K562 (cell line): ENCODE data around the gene SLC38A8. TPM values are rescaled to one million over a fixed set of nuclear protein-coding genes. Genes with fewer than 3 reads are reported as not detected.

Experiments used
- BRCA1 ChIP-seq, 2 experiments: fragments of 450-650 bp in 1 of 2; sonication (generic) in 1 of 2; formaldehyde crosslinking in 1 of 2; IDR thresholded peaks; 2 replicates each; pipeline versions ENCODE4 v1.5.0 to v1.6.1; 2017 to 2020; ENCODE audit warnings: mild to moderate bottlenecking in 1 of 2, missing genetic modification reagents in 1 of 2
- HNRNPLL ChIP-seq: fragments of 200-400 bp; formaldehyde crosslinking; IDR thresholded peaks from 2 replicates; pipeline ENCODE4 v1.6.1; 2017; ENCODE audit warnings: low read length, low read depth, mild to moderate bottlenecking; ENCODE audit not compliant: poor library complexity, severe bottlenecking
- MTA2 ChIP-seq: fragments of 450-650 bp; IDR thresholded peaks from 2 replicates; pipeline ENCODE4 v1.6.1; 2016; ENCODE audit warnings: low read depth
- SMARCA5 ChIP-seq: fragments of 450-650 bp; IDR thresholded peaks from 2 replicates; pipeline ENCODE4 v1.6.1; 2016
- TRIM28 ChIP-seq: fragments of 450-650 bp; IDR thresholded peaks from 2 replicates; pipeline ENCODE4 v1.6.1; 2017
- polyA plus RNA-seq, 8 experiments: library from polyadenylated mRNA; depleted of rRNA in 4 of 8; stranded (reverse) in 5 of 8; unstranded in 3 of 8; fragments of >200 nt; fragmentation: Nextera tagmentation in 2 of 8; fragmentation: Illumina TruSeq in 1 of 8; extraction: Ambion mirVana in 2 of 8; extraction: Trizol in 1 of 8; gene quantifications; 2 replicates each; pipeline versions ENCODE4 v1.2.1 to v1.2.3, GENCODE V29; 2011 to 2014; ENCODE audit warnings: inconsistent platforms in 1 of 8, missing spikeins in 1 of 8
- total RNA-seq, 7 experiments: library from RNA; depleted of rRNA in 6 of 7; stranded (reverse); fragments of >200 nt in 6 of 7; fragmentation: Illumina TruSeq in 2 of 7; extraction: Trizol in 2 of 7; gene quantifications; 2 replicates each; pipeline versions ENCODE4 v1.2.1 to v1.2.3, GENCODE V29; 2011 to 2021; ENCODE audit warnings: low replicate concordance in 1 of 7
- TF ChIP-seq, protein P1 (sequence below): sonication (generic); formaldehyde crosslinking; IDR thresholded peaks from 2 replicates; pipeline ENCODE4 v1.8.1; 2023; ENCODE audit warnings: mild to moderate bottlenecking, missing genetic modification reagents
- TF ChIP-seq, protein P2 (sequence below): sonication (generic); formaldehyde crosslinking; IDR thresholded peaks from 2 replicates; pipeline ENCODE4 v1.8.0; 2022; ENCODE audit warnings: missing genetic modification reagents, mild to moderate bottlenecking, moderate library complexity, borderline replicate concordance

SLC38A8 gene
- total and polyA plus RNA-seq, 9 of the 15 experiments (the other 6 are each of a cell fraction or from before 2014, with no cell fraction given) = 0.28 TPM; not detected in 8

DNA sequence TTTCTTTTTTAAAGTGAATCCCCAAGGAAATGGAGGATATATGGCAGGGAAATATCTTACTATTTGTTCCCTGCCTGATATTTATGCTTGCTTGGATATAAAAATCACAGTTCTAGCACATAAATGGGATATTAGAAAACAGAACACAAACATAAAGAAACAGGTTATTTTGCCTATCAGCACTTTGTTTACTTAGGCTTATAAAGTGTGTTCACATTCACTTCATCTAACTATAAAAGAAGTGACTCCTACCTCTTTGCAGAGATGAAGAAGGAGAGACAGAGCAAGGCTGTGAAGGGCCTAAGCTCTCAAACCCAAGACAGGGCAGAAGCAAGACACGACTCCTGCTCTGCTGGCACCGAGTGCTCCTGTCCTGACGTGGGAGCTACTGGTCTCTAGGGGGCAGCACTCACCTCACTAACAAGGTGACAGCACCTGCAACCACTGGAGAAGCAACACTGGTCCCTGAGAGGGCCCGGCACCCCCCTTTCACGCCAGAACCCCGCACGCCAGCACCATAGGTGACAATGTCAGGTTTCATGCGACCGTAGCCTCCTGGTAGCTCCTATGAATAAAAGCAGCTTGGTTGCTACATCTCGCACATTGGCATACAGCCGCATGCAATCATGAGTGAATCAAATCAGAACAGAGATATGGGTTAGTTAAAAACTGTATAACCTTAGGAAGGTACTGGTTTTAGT, 42.1 kb upstream of the SLC38A8 start (continued):
- TF ChIP-seq HNRNPLL = no peak
- TF ChIP-seq, protein P1, sequence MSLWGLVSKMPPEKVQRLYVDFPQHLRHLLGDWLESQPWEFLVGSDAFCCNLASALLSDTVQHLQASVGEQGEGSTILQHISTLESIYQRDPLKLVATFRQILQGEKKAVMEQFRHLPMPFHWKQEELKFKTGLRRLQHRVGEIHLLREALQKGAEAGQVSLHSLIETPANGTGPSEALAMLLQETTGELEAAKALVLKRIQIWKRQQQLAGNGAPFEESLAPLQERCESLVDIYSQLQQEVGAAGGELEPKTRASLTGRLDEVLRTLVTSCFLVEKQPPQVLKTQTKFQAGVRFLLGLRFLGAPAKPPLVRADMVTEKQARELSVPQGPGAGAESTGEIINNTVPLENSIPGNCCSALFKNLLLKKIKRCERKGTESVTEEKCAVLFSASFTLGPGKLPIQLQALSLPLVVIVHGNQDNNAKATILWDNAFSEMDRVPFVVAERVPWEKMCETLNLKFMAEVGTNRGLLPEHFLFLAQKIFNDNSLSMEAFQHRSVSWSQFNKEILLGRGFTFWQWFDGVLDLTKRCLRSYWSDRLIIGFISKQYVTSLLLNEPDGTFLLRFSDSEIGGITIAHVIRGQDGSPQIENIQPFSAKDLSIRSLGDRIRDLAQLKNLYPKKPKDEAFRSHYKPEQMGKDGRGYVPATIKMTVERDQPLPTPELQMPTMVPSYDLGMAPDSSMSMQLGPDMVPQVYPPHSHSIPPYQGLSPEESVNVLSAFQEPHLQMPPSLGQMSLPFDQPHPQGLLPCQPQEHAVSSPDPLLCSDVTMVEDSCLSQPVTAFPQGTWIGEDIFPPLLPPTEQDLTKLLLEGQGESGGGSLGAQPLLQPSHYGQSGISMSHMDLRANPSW = no peak
- no peak for TF ChIP-seq MTA2
- TF ChIP-seq TRIM28 = no peak
- TF ChIP-seq BRCA1 (IDR thresholded peaks at IDR 0.05) = no peak
- no peak for TF ChIP-seq BRCA1 (CRISPR knock-in tag; IDR thresholded peaks at IDR 0.05)
- TF ChIP-seq SMARCA5 = no peak
- TF ChIP-seq, protein P2, sequence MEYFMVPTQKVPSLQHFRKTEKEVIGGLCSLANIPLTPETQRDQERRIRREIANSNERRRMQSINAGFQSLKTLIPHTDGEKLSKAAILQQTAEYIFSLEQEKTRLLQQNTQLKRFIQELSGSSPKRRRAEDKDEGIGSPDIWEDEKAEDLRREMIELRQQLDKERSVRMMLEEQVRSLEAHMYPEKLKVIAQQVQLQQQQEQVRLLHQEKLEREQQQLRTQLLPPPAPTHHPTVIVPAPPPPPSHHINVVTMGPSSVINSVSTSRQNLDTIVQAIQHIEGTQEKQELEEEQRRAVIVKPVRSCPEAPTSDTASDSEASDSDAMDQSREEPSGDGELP (CRISPR knock-in tag) = peak; percentile 28; the same call in 1 of the 2 replicates
